Ascending aorta (tissue), 2 donors: ENCODE results near the gene CLMN. TPM values are rescaled to one million over a fixed set of nuclear protein-coding genes. Genes with fewer than 3 reads are reported as not detected.

Source experiments
- DNase-seq, 2 donors: peaks; one replicate each; pipeline ENCODE4 v3.0.0-alpha.2; 2019; ENCODE audit warnings: low spot score in 2 of 2
- H3K27ac ChIP-seq, 2 donors: fragments of 200-600 bp; sonication (generic); one replicate each; pipeline ENCODE4 v1.5.1; 2016 to 2017; ENCODE audit warnings: mild to moderate bottlenecking in 1 of 2
- H3K27me3 ChIP-seq: fragments of 200-600 bp; sonication (generic); one replicate; pipeline ENCODE4 v1.5.1; 2017
- H3K36me3 ChIP-seq, 2 donors: fragments of 200-600 bp; sonication (generic); one replicate each; pipeline ENCODE4 v1.5.1; 2016
- H3K4me1 ChIP-seq, 2 donors: fragments of 200-600 bp; sonication (generic); one replicate each; pipeline ENCODE4 v1.5.1; 2016 to 2017; ENCODE audit warnings: mild to moderate bottlenecking in 1 of 2
- H3K4me3 ChIP-seq, 2 donors: fragments of 200-600 bp; sonication (generic); one replicate each; pipeline ENCODE4 v1.5.1; 2016 to 2017; ENCODE audit warnings: mild to moderate bottlenecking in 1 of 2
- H3K9me3 ChIP-seq, 2 donors: fragments of 200-600 bp; sonication (generic); one replicate each; pipeline ENCODE4 v1.5.1; 2016
- CTCF ChIP-seq, 3 experiments: fragments of 200-600 bp in 2 of 3; fragments of 450-650 bp in 1 of 3; sonication (generic) in 2 of 3; IDR thresholded peaks; one replicate each; pipeline ENCODE4 v1.5.1; 2016 to 2019; ENCODE audit warnings: antibody characterized with exemption in 3 of 3, mild to moderate bottlenecking in 1 of 3, moderate library complexity in 1 of 3
- intact Hi-C: fragments of 100-400 bp; cut with DNase I; formaldehyde crosslinking; loops from one replicate; pipeline ENCODE4 v1.15.1; 2023
- total RNA-seq: library from RNA; depleted of rRNA; stranded (reverse); fragments of >200 nt; gene quantifications from one replicate; pipeline ENCODE4 v1.1.0, GENCODE V29; 2016

CLMN gene
- total RNA-seq, 1 donor from 2014 or later = 4.7 TPM

- DNase-seq = no peak
- intact Hi-C loops = no loop called here
- no peak overlapping the region for H3K27ac ChIP-seq
- H3K4me1 ChIP-seq = no peaks in the 10 kb centered on the region
- no peak overlapping the region for H3K4me3 ChIP-seq
- H3K9me3 ChIP-seq = no peaks in the 10 kb centered on the region
- no peaks in the 10 kb centered on the region for H3K36me3 ChIP-seq
- H3K27me3 ChIP-seq = no peaks in the 10 kb centered on the region
- no peak for TF ChIP-seq CTCF (IDR thresholded peaks at IDR 0.05)
Measured at GRCh38 chr14:95211721-95212504, 107.8 kb downstream of the CLMN start.

- DNase-seq = no peak
- intact Hi-C loops = no loop called here
- no peaks in the 10 kb centered on the region for H3K36me3 ChIP-seq
- no peaks in the 10 kb centered on the region for H3K4me1 ChIP-seq
- H3K4me3 ChIP-seq = no peak overlapping the region
- H3K27ac ChIP-seq = no peak overlapping the region
- TF ChIP-seq CTCF (IDR thresholded peaks at IDR 0.05) = no peak
- no peaks in the 10 kb centered on the region for H3K27me3 ChIP-seq
- no peaks in the 10 kb centered on the region for H3K9me3 ChIP-seq
Measured at GRCh38 chr14:95210699-95211098, 109.0 kb downstream of the CLMN start.

GRCh38 chr14:95208598-95208997, 111.1 kb downstream of the CLMN start:
- intact Hi-C loops = no loop called here
- Histone ChIP-seq H3K27ac (no peak overlapping the region), H3K27me3 (no peaks in the 10 kb centered on the region), H3K36me3 (peaks cover 0 to 6% of the 10 kb centered on the region in 2 donors), H3K4me1 (no peaks in the 10 kb centered on the region), H3K9me3 (peaks cover 0 to 7% of the 10 kb centered on the region in 2 donors), H3K4me3 (no peak overlapping the region)
- no peak for TF ChIP-seq CTCF (IDR thresholded peaks at IDR 0.05)
- no peak for DNase-seq

- Histone ChIP-seq H3K4me1 (no peaks in the 10 kb centered on the region), H3K27me3 (no peaks in the 10 kb centered on the region), H3K9me3 (peaks cover 0 to 7% of the 10 kb centered on the region in 2 donors), H3K4me3 (no peak overlapping the region), H3K36me3 (peaks cover 0 to 12% of the 10 kb centered on the region in 2 donors), H3K27ac (no peak overlapping the region)
- no peak for TF ChIP-seq CTCF (IDR thresholded peaks at IDR 0.05)
- intact Hi-C loops = no loop called here
- DNase-seq = no peak
Measured at GRCh38 chr14:95207475-95208233, 112.1 kb downstream of the CLMN start.

- peaks cover 0 to 12% of the 10 kb centered on the region in 2 donors for H3K36me3 ChIP-seq
- no peak for DNase-seq
- no peaks in the 10 kb centered on the region for H3K4me1 ChIP-seq
- H3K27me3 ChIP-seq = no peaks in the 10 kb centered on the region
- H3K27ac ChIP-seq = no peak overlapping the region
- H3K4me3 ChIP-seq = no peak overlapping the region
- intact Hi-C loops = no loop called here
- TF ChIP-seq CTCF (IDR thresholded peaks at IDR 0.05) = no peak
- H3K9me3 ChIP-seq = peaks cover 0 to 7% of the 10 kb centered on the region in 2 donors
Measured at GRCh38 chr14:95206534-95206933, 113.2 kb downstream of the CLMN start.
